Esophagus squamous epithelium (tissue), 4 donors: ENCODE measurements around the gene CCL7.

Experiments
- POLR2A ChIP-seq, 4 donors: fragments of 450-650 bp; IDR thresholded peaks; one replicate each; pipeline ENCODE4 v1.6.1; 2017; ENCODE audit warnings: antibody characterized with exemption in 4 of 4, mild to moderate bottlenecking in 4 of 4, moderate library complexity in 3 of 4
- TF ChIP-seq, protein P1 (sequence below), 6 experiments: fragments of 450-650 bp in 4 of 6; fragments of 200-600 bp in 2 of 6; sonication (generic) in 2 of 6; IDR thresholded peaks; one replicate each; pipeline ENCODE4 v1.5.1; 2016 to 2019; ENCODE audit warnings: antibody characterized with exemption in 6 of 6, mild to moderate bottlenecking in 4 of 6, moderate library complexity in 4 of 6

DNA sequence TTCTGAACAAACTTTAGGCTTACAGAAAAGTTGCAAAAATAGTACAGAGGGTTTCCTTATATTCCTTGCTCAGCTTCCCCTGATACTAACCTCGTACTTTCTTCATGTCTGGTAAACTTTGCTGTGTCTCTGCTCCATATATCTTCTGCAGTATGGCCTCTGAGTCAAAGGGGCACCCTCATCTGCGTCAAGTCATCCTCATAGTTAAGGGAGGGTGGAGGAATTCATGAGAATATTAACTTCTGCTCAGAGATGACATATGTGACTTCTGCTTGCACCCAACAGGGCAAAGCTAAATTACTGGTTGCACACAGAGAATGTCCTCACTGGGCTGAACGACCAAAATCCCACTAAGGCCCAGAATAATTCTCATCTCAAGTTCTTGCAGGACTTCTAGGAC, 4.3 kb upstream of the CCL7 start:
- TF ChIP-seq, protein P1, sequence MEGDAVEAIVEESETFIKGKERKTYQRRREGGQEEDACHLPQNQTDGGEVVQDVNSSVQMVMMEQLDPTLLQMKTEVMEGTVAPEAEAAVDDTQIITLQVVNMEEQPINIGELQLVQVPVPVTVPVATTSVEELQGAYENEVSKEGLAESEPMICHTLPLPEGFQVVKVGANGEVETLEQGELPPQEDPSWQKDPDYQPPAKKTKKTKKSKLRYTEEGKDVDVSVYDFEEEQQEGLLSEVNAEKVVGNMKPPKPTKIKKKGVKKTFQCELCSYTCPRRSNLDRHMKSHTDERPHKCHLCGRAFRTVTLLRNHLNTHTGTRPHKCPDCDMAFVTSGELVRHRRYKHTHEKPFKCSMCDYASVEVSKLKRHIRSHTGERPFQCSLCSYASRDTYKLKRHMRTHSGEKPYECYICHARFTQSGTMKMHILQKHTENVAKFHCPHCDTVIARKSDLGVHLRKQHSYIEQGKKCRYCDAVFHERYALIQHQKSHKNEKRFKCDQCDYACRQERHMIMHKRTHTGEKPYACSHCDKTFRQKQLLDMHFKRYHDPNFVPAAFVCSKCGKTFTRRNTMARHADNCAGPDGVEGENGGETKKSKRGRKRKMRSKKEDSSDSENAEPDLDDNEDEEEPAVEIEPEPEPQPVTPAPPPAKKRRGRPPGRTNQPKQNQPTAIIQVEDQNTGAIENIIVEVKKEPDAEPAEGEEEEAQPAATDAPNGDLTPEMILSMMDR (IDR thresholded peaks at IDR 0.05), result no peak
- TF ChIP-seq POLR2A (IDR thresholded peaks at IDR 0.05), result no peak
